HS-27A (cell line): ENCODE data around the gene FASTK.

ENCODE experiments used
- DNase-seq: peaks from one replicate; pipeline ENCODE4 v3.0.0-alpha.2; 2012; ENCODE audit warnings: low read depth, missing footprints

Gene FASTK

GRCh38 chr7:151081170-151082101 lies 827 bp upstream of the FASTK start:
- no peak for DNase-seq

DNA sequence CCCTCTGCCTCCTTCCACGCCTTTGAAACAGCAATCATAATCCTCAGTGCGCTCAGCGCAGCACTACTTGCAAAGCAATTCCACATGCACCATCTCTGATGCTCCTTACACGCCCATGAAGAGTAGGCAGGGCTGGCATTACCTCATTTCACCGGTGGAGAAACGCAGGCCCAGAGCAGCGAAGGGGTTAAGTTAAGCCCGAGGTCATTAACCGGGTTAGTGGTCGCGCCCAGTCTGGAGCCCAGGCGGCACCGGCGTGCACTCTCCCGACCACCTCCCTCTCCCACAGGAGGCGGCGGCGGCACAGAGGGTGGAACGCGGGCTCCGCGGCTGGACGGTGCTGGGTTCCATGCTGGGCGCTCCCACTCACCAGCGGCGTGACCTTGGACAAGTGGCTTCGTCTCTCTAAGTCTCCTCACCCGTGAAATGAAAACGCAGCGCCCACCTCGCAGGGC lies 515 bp downstream of the FASTK start:
- DNase-seq: no peak

- no peak for DNase-seq
Measured at GRCh38 chr7:151079199-151079910, 1.3 kb downstream of the FASTK start.

DNA sequence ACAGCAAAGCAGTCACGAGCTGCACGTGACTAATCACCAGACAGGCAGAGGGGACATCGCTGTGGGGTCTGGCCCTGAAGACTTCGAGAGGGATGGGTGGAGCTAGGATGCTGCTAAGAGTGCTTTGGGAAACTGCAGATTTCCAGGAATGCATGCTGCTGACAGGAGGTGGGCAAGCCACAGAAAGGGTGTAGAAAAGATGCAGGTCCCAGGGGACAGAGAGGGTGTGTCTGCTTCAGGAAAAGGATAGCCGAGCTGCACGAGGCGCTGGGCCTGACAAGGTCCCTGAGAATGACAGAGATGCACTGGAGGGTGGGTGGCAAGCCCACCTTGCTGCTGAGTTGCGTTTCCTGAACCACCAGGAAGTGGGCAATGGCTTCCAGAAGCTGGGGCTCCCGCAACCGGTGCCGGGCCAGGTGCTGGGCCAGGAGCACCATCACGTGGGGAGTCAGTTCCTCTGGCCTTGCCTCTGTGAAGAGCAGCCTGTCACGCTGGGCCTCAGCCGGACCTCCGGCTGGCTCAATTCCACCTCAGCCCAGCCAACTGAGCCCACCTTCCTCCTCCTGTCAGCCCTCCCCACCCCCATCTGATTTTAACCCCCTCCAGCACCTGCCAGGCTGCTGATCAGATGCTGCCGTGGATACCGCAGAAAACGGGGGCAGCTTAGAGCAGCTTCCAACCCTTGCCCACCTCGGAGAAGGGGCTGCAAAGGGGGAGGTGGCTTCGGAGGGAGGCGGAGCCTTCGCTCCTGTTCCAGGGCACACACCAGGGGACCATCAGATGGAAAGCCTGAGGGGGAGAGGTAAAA lies 2.2 kb downstream of the FASTK start:
- DNase-seq: no peak

DNA sequence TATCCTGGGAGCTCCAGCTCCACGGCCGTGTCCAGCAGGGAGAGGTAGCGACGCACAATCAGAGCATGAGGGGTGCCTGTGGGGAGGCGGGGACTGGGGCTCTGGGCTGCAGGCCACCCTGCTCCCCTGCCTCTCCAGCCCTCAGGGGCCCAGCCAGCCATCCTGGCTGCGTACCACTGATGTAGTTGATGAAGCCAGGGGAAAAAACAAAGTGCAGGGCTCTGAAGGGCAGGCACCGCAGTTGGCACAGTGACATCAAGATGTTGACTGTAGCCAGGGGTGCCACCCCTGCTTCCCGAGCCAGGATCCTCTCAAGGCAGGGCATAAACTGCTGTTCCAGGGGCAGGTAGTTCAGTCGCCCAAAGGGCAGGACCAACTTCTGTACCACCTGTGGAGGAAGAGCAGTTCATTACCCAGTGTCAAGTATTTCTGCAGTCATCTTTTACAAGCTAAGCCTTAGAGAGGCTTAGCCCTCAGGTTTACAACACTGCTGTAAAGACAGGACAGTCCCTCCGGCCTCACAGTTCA lies 2.8 kb downstream of the FASTK start:
- DNase-seq: no peak

- no peak for DNase-seq
Measured at GRCh38 chr7:151076863-151077704, 3.5 kb downstream of the FASTK start.

GRCh38 chr7:151075978-151076426 lies 4.6 kb downstream of the FASTK start:
- no peak for DNase-seq

GRCh38 chr7:151075662-151075971 lies 5.0 kb downstream of the FASTK start:
- no peak for DNase-seq

- no peak for DNase-seq
Measured at GRCh38 chr7:151074817-151075661, 5.6 kb downstream of the FASTK start.

- DNase-seq: no peak
Measured at GRCh38 chr7:151073990-151074389, 6.6 kb downstream of the FASTK start.

DNA sequence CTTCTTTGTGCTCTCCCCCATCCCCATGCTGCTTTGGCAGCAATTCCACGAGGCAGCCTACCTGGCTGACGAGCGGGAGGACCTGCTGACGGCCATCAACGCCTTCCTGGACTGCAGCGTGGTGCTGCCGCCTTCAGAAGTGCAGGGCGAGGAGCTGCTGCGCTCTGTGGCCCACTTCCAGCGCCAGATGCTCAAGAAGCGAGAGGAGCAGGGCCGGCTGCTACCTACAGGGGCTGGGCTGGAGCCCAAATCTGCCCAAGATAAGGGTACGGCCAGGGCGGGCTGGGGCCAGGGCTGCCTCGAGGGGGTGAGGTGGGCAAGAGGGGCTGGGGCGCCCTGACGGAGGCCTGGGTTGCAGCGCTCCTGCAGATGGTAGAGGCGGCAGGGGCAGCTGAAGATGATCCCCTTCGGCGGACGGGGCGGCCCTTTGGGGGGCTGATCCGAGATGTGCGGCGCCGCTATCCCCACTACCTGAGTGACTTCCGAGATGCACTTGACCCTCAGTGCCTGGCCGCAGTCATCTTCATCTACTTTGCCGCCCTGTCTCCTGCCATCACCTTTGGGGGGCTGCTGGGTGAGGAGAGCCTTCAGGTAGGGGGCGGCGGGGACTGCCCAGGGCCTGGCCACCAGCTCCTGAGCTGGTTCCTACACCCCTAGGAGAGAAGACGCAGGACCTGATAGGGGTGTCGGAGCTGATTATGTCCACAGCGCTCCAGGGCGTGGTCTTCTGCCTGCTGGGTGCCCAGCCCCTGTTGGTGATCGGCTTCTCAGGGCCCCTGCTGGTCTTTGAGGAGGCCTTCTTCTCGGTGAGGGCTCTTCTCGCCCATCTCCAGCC lies 9.4 kb downstream of the FASTK start:
- no peak for DNase-seq

DNA sequence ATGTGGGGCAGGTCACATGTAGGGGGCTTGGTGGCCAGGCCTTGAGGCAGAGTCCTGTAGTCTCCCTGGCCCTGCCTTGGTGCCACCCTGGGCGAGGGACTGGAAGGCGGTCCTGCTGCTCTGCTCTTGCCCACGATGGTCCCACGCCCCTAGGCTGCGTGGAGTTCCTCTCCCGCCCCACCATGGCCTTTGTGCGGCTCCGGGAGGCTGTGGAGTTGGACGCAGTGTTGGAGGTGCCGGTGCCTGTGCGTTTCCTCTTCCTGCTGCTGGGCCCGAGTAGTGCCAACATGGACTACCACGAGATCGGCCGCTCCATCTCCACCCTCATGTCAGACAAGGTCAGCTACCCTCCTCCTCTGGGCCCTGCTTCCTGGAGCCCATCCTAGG lies 10.0 kb downstream of the FASTK start:
- DNase-seq: no peak

DNA sequence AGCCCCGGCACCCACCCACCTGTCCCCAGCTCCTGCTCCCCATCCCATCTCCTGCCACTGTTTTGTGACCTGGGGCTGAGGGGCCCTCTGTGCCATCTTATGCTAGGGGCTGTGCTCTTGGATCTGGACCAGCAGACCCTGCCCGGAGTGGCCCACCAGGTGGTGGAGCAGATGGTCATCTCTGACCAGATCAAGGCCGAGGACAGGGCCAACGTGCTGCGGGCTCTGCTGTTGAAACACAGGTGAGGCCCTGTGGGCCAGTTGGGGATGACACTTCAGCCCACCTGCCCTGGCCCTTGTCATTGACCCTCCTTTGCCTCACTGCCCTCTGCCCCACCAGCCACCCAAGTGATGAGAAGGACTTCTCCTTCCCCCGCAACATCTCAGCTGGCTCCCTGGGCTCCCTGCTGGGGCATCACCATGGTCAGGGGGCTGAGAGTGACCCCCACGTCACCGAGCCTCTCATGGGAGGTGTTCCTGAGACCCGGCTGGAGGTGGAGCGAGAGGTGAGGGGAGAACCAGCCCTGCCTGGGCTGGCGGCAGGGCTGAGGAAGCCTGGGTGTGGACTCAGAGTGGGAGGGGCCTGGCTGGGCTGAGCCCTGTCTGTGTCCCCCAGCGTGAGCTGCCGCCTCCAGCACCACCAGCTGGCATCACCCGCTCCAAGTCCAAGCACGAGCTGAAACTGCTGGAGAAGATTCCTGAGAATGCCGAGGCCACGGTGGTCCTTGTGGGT lies 10.6 kb downstream of the FASTK start:
- DNase-seq: no peak

DNA sequence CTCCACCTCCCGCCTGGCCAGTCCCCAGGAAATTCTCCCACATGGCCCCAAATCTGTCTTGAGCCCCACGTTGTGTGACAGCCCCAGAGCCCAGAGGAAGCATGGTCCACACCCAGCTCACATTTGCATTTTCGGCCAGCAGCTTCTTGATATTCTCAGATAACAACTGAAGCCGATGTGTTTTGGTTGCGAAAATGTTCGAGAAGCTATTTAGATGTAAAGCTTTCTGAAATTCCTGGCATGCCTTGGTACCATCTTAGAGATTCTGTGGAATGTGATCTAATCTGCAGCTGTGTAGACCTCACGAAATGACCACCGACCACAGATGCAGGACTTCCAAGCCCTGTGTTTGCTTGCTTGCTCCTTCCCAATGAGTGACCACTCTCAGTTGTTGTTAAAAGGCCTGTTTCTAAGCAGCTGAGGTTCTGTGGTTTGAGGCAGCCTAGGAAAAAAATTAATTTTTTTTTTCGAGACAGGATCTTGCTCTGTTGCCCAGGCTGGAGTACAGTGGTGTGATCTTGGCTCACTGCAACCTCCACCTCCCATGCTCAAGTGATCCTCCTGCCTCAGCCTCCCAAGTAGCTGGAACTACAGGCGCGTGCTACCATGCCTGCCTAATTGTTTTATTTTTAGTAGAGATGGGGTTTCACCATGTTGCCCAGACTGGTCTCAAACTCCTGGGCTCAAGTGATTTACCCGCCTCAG lies 12.4 kb downstream of the FASTK start:
- no peak for DNase-seq

GRCh38 chr7:151066273-151066974 lies 14.2 kb downstream of the FASTK start:
- DNase-seq: no peak

- DNase-seq: no peak
Measured at GRCh38 chr7:151065516-151065915, 15.1 kb downstream of the FASTK start.

DNA sequence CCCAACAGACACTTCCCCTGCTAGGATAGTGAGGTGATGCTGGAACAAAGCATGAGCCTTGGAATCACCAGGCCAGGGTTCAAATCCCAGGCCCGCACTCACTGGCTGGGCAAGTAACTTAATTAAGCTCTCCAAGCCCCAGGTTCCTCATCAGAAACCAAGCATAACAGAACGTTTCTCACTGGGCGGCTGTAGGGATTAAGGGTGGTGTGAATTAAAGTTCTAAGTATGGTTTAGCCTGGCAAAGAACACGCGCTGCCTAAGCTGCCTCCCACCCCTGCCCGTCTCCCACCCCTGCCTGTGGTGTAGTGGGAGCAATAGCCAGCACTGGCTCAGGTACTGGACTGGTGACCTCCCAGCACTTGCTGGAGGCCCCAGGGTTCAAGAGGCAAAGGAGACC lies 15.6 kb downstream of the FASTK start:
- no peak for DNase-seq
